ENCODE data around the gene DOCK7. TPM values are rescaled to one million over a fixed set of nuclear protein-coding genes. Genes with fewer than 3 reads are reported as not detected.
A peak's percentile ranks its signal among the peaks of the same experiment; 100 is the strongest.
"Not testable (repeated sequence)": the region's sequence is repeated elsewhere in the genome, so short reads cannot be mapped to it uniquely, and the experiment has no call there.

DOCK7 gene
- polyA plus RNA-seq, 1 experiment = 79.6 TPM

GRCh38 chr1:62685431-62685859 is 2.7 kb downstream of the DOCK7 start:
- Histone ChIP-seq H3K9me3 (ENCODE audit: control insufficient read depth, insufficient read depth, low read length) (no peaks in the 10 kb centered on the region), H3K27ac (ENCODE audit: low read depth, low read length) (no peak overlapping the region), H3K27me3 (ENCODE audit: control insufficient read depth, insufficient read depth, low read length) (no peaks in the 10 kb centered on the region), H3K4me3 (ENCODE audit: low read depth, low read length) (peak overlapping the region; percentile 31; the same call in 1 of the 2 replicates)
- DNase-seq (ENCODE audit: low read depth, low spot score) = no peak
- TF ChIP-seq, protein P1, sequence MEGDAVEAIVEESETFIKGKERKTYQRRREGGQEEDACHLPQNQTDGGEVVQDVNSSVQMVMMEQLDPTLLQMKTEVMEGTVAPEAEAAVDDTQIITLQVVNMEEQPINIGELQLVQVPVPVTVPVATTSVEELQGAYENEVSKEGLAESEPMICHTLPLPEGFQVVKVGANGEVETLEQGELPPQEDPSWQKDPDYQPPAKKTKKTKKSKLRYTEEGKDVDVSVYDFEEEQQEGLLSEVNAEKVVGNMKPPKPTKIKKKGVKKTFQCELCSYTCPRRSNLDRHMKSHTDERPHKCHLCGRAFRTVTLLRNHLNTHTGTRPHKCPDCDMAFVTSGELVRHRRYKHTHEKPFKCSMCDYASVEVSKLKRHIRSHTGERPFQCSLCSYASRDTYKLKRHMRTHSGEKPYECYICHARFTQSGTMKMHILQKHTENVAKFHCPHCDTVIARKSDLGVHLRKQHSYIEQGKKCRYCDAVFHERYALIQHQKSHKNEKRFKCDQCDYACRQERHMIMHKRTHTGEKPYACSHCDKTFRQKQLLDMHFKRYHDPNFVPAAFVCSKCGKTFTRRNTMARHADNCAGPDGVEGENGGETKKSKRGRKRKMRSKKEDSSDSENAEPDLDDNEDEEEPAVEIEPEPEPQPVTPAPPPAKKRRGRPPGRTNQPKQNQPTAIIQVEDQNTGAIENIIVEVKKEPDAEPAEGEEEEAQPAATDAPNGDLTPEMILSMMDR (IDR thresholded peaks at IDR 0.05; ENCODE audit: low read depth, low read length) = no peak
- POLR2A ChIA-PET = no interaction called here
- CTCF ChIA-PET = no interaction called here

DNA sequence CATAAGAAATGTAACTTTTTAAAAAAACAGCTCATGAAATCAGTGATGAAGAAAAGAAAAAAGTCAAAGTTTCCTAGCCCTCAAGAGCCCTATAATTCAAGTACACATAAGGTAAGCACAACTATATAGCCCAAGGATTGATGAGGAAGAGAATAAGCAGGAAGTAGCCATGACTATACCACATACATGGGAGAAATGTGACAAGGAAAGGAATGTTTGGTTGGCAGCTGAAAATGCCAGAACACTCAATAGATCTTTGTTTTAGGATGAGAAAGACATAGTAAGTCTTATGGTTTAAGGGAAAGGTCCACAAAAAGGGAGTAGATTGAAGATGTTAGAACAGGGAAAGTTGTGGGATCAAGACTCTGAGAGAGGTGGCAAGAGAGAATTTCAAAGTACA is 5.7 kb downstream of the DOCK7 start:
- no peak for DNase-seq (ENCODE audit: low read depth, low spot score)
- no peak overlapping the region for H3K4me3 ChIP-seq (ENCODE audit: low read depth, low read length)
- CTCF ChIA-PET = no interaction called here
- POLR2A ChIA-PET = interaction anchor here (0.6 kb wide), 1 partner anchor 47 kb away, joined by 3 read pairs; no protein-coding TSS in a partner anchor
- TF ChIP-seq, protein P1 (IDR thresholded peaks at IDR 0.05; ENCODE audit: low read depth, low read length) = no peak
- no peak overlapping the region for H3K27ac ChIP-seq (ENCODE audit: low read depth, low read length)
- H3K9me3 ChIP-seq (ENCODE audit: control insufficient read depth, insufficient read depth, low read length) = no peaks in the 10 kb centered on the region
- H3K27me3 ChIP-seq (ENCODE audit: control insufficient read depth, insufficient read depth, low read length) = no peaks in the 10 kb centered on the region

DNA sequence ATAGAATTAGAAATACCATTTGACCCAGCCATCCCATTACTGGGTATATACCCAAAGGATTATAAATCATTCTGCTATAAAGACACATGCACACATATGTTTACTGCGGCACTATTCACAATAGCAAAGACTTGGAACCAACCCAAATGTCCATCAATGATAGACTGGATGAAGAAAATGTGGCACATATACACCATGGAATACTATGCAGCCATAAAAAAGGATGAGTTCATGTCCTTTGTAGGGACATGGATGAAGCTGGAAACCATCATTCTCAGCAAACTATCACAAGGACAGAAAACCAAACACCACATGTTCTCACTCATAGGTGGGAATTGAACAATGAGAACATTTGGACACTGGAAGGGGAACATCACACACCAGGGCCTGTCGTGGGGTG is 7.2 kb downstream of the DOCK7 start:
- DNase-seq (ENCODE audit: low read depth, low spot score); CTCF ChIA-PET; H3K9me3 ChIP-seq (ENCODE audit: control insufficient read depth, insufficient read depth, low read length); H3K27me3 ChIP-seq (ENCODE audit: control insufficient read depth, insufficient read depth, low read length); POLR2A ChIA-PET; H3K4me3 ChIP-seq (ENCODE audit: low read depth, low read length); H3K27ac ChIP-seq (ENCODE audit: low read depth, low read length): not testable (repeated sequence)

GRCh38 chr1:62677822-62678221 is 10.4 kb downstream of the DOCK7 start:
- not testable (repeated sequence) for H3K9me3 ChIP-seq (ENCODE audit: control insufficient read depth, insufficient read depth, low read length); DNase-seq (ENCODE audit: low read depth, low spot score); H3K4me3 ChIP-seq (ENCODE audit: low read depth, low read length); H3K27me3 ChIP-seq (ENCODE audit: control insufficient read depth, insufficient read depth, low read length); H3K27ac ChIP-seq (ENCODE audit: low read depth, low read length)
- ChIA-PET CTCF (interaction anchor here (0.6 kb wide), 1 partner anchor 55 kb away, joined by 3 read pairs; no protein-coding TSS in a partner anchor), POLR2A (interaction anchor here (1.6 kb wide), 1 partner anchor 12 kb away, joined by 3 read pairs; no protein-coding TSS in a partner anchor)

GRCh38 chr1:62676611-62677356 is 11.4 kb downstream of the DOCK7 start:
- Histone ChIP-seq H3K27me3 (ENCODE audit: control insufficient read depth, insufficient read depth, low read length) (no peaks in the 10 kb centered on the region), H3K9me3 (ENCODE audit: control insufficient read depth, insufficient read depth, low read length) (no peaks in the 10 kb centered on the region), H3K4me3 (ENCODE audit: low read depth, low read length) (no peak overlapping the region), H3K27ac (ENCODE audit: low read depth, low read length) (peak overlapping the region; percentile 90)
- no peak for DNase-seq (ENCODE audit: low read depth, low spot score)
- ChIA-PET CTCF (interaction anchor here (1.1 kb wide), 1 partner anchor 12 kb away, joined by 3 read pairs; no protein-coding TSS in a partner anchor), POLR2A (interaction anchor here (1.0 to 1.6 kb wide), 2 partner anchors 13 to 239 kb away, joined by 3 read pairs; no protein-coding TSS in a partner anchor)
- TF ChIP-seq, protein P1 (IDR thresholded peaks at IDR 0.05; ENCODE audit: low read depth, low read length) = no peak

- Histone ChIP-seq H3K27ac (ENCODE audit: low read depth, low read length) (no peak overlapping the region), H3K9me3 (ENCODE audit: control insufficient read depth, insufficient read depth, low read length) (no peaks in the 10 kb centered on the region), H3K27me3 (ENCODE audit: control insufficient read depth, insufficient read depth, low read length) (no peaks in the 10 kb centered on the region), H3K4me3 (ENCODE audit: low read depth, low read length) (no peak overlapping the region)
- ChIA-PET CTCF (no interaction called here), POLR2A (no interaction called here)
- DNase-seq (ENCODE audit: low read depth, low spot score) = no peak
- TF ChIP-seq, protein P1 (IDR thresholded peaks at IDR 0.05; ENCODE audit: low read depth, low read length) = no peak
Measured at GRCh38 chr1:62673629-62674028, 14.6 kb downstream of the DOCK7 start.

Data from AG04450 (cell line).